ENCODE data around the gene SHQ1.

DNA sequence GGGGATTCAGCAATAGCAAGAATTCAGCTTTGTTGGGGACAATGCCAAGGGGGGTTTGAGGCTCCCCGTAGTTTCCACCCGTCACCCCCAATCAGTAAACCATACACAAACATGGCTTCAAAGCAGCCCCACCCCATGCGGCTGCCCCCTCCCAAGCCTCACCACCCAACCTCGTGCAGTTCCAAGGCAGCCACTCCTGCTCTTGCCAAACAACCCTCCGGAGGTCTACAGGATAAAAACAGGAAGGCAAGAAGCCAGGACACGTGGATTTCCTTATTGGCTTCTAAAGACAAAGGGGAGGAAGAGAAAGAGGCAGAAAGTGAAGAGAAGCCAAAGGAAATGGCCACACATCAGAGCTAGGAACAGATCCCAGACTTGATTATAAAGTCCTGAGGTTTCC is 121.1 kb downstream of the SHQ1 start:
- TF ChIP-seq, protein P1, sequence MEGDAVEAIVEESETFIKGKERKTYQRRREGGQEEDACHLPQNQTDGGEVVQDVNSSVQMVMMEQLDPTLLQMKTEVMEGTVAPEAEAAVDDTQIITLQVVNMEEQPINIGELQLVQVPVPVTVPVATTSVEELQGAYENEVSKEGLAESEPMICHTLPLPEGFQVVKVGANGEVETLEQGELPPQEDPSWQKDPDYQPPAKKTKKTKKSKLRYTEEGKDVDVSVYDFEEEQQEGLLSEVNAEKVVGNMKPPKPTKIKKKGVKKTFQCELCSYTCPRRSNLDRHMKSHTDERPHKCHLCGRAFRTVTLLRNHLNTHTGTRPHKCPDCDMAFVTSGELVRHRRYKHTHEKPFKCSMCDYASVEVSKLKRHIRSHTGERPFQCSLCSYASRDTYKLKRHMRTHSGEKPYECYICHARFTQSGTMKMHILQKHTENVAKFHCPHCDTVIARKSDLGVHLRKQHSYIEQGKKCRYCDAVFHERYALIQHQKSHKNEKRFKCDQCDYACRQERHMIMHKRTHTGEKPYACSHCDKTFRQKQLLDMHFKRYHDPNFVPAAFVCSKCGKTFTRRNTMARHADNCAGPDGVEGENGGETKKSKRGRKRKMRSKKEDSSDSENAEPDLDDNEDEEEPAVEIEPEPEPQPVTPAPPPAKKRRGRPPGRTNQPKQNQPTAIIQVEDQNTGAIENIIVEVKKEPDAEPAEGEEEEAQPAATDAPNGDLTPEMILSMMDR (conservative IDR thresholded peaks at IDR 0.05): no peak
- TF ChIP-seq EZH2 (IDR thresholded peaks at IDR 0.05; ENCODE audit: low read depth): no peak
